ENCODE measurements around the gene OR9I1. TPM values are rescaled to one million over a fixed set of nuclear protein-coding genes. Genes with fewer than 3 reads are reported as not detected.

The OR9I1 gene
- total RNA-seq, 1 donor from 2014 or later, result not detected

DNA sequence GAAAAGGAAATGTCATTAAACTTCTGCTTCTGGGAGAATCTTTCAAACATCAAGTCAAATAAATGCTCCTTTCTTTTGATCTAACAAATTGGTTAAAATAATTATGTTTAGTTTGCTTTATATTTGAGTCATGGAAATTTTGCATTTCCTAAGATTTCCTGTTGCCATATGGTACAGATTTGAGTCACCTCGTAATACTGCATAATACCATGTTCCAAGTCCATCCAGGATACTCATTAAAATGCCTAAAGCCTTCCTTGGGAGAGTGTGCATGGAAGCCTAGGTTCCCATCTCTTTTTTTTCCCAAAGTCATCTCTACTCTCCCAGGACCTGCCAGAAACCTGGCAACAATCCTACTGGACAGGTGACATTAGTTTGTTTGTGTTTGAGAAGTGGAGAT lies 4.2 kb downstream of the OR9I1 start:
- TF ChIP-seq, protein P1, sequence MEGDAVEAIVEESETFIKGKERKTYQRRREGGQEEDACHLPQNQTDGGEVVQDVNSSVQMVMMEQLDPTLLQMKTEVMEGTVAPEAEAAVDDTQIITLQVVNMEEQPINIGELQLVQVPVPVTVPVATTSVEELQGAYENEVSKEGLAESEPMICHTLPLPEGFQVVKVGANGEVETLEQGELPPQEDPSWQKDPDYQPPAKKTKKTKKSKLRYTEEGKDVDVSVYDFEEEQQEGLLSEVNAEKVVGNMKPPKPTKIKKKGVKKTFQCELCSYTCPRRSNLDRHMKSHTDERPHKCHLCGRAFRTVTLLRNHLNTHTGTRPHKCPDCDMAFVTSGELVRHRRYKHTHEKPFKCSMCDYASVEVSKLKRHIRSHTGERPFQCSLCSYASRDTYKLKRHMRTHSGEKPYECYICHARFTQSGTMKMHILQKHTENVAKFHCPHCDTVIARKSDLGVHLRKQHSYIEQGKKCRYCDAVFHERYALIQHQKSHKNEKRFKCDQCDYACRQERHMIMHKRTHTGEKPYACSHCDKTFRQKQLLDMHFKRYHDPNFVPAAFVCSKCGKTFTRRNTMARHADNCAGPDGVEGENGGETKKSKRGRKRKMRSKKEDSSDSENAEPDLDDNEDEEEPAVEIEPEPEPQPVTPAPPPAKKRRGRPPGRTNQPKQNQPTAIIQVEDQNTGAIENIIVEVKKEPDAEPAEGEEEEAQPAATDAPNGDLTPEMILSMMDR (conservative IDR thresholded peaks at IDR 0.05), result no peak

DNA sequence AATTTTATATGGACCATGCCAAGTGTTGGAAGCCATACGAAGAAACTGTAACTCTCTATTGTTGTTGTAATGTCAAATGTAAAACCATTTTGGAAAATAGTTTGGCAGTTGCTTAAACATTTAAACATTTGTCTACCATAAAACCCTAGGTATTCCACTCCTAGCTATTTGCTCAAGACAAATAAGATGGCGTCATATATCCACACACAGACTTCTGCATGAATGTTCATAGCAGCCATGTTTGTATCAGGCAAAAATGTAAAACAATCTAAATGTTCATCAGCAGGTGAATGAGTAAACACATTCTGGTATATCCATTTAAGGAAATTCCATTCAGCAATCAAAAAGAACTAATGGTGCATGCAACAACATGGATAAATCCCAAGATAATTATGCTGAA lies 27.9 kb downstream of the OR9I1 start:
- peaks cover 3% of the 10 kb centered on the region for H3K9me3 Mint-ChIP-seq
- TF ChIP-seq, protein P1 (conservative IDR thresholded peaks at IDR 0.05), result no peak
- H3K36me3 Mint-ChIP-seq (ENCODE audit: low read depth), result no peaks in the 10 kb centered on the region
- H3K4me3 Mint-ChIP-seq, result no peak overlapping the region
- peaks cover 16% of the 10 kb centered on the region for H3K27me3 Mint-ChIP-seq (ENCODE audit: low read depth)
- H3K4me1 Mint-ChIP-seq, result no peaks in the 10 kb centered on the region
- H3K27ac Mint-ChIP-seq (ENCODE audit: unreplicated experiment), result no peak overlapping the region
- no peak for DNase-seq (ENCODE audit: low read depth, low spot score)

More for the DNA sequence above, 4.2 kb downstream of the OR9I1 start:
- H3K27ac Mint-ChIP-seq (ENCODE audit: unreplicated experiment), result no peak overlapping the region
- no peaks in the 10 kb centered on the region for H3K9me3 Mint-ChIP-seq
- H3K4me1 Mint-ChIP-seq, result no peaks in the 10 kb centered on the region
- no peaks in the 10 kb centered on the region for H3K36me3 Mint-ChIP-seq (ENCODE audit: low read depth)
- peaks cover 35% of the 10 kb centered on the region for H3K27me3 Mint-ChIP-seq (ENCODE audit: low read depth)
- H3K4me3 Mint-ChIP-seq, result no peak overlapping the region
- no peak for DNase-seq (ENCODE audit: low read depth, low spot score)

DNA sequence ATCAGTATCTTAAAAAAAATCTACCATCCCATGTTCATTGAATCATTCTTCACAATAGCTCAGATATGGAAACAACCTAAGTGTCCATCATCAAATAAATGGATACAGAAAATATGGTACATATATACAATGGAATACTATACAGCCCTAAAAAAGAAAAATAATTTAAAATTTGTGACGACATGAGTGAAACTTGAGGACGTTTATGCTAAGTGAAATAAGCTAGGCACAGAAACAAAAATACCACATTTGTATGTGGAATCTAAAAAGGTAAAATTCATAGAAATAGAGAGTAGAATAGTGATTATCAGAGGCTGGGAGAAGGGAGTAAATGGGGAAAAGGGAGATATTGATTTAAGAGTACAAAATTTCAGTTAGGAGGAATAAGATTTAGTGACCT lies 38.8 kb downstream of the OR9I1 start:
- Mint-ChIP-seq H3K4me1 (no peaks in the 10 kb centered on the region), H3K36me3 (ENCODE audit: low read depth) (no peaks in the 10 kb centered on the region), H3K27ac (ENCODE audit: unreplicated experiment) (no peak overlapping the region), H3K9me3 (no peaks in the 10 kb centered on the region), H3K27me3 (ENCODE audit: low read depth) (peaks cover 24% of the 10 kb centered on the region), H3K4me3 (no peak overlapping the region)
- TF ChIP-seq, protein P1 (conservative IDR thresholded peaks at IDR 0.05), result no peak
- no peak for DNase-seq (ENCODE audit: low read depth, low spot score)

DNA sequence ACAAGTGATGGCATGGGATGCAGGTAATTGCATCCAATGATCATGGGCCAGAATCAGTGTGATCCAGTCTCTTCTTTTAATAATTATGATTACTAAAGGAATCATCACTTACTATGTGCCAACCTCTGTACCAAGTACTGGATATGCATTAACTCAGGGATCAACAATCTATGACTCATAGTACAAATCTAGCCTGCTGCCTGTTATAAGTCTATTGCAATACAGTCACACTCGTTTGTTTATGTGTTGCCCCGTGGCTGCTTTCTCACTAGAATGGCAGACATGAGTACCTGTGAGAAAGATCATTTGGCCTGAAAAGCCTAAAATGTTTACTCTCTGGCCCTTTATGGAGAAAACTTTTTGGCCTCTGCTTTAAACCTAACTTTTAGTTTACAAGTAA lies 49.5 kb downstream of the OR9I1 start:
- H3K27me3 Mint-ChIP-seq (ENCODE audit: low read depth), result peaks cover 18% of the 10 kb centered on the region
- H3K36me3 Mint-ChIP-seq (ENCODE audit: low read depth), result no peaks in the 10 kb centered on the region
- no peak overlapping the region for H3K4me3 Mint-ChIP-seq
- H3K4me1 Mint-ChIP-seq, result no peaks in the 10 kb centered on the region
- H3K9me3 Mint-ChIP-seq, result peaks cover 6% of the 10 kb centered on the region
- TF ChIP-seq, protein P1 (conservative IDR thresholded peaks at IDR 0.05), result no peak
- no peak for DNase-seq (ENCODE audit: low read depth, low spot score)
- H3K27ac Mint-ChIP-seq (ENCODE audit: unreplicated experiment), result no peak overlapping the region

DNA sequence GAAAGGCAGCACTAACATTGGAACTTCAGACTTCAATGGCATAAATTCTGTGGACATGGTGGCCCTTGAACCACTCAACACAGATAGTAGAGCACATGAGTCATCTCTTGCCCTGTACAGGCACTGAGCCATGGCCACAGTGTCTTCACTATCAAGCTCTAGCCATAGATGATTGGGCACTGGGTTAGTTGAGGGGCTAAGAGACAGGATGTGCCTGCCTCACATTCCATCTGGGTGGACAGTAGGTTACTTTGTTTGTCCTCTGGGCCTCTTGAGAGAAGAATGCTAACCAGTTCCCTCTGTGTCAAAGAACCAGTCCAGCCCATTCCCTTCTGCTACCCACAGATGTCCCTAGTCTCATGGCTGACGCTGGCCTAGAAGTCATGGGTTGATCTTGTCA lies 54.7 kb downstream of the OR9I1 start:
- no peak overlapping the region for H3K4me3 Mint-ChIP-seq
- H3K27ac Mint-ChIP-seq (ENCODE audit: unreplicated experiment), result no peak overlapping the region
- no peaks in the 10 kb centered on the region for H3K36me3 Mint-ChIP-seq (ENCODE audit: low read depth)
- TF ChIP-seq, protein P1 (conservative IDR thresholded peaks at IDR 0.05), result no peak
- H3K9me3 Mint-ChIP-seq, result peaks cover 8% of the 10 kb centered on the region
- DNase-seq (ENCODE audit: low read depth, low spot score), result no peak
- H3K4me1 Mint-ChIP-seq, result no peaks in the 10 kb centered on the region
- H3K27me3 Mint-ChIP-seq (ENCODE audit: low read depth), result peaks cover 6% of the 10 kb centered on the region

DNA sequence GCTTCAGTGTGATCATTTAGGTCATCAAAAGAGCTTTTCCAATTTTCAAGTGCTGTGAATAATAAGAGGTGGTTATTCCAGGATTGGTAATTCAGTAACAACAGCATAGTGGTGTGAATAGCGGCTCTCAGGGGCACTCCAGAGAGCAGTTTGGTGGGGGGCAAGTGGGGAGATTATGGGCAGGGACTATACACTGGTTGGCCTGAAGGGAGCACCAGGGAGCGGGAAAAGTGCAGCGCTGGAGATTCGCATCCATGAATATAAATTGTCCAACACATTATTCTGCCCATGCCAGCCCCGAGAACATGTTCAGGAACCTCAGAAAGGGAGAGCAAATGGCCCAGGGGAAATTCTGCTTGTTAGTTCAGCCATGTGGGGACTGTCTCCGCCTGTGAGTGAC lies 56.7 kb downstream of the OR9I1 start:
- H3K27me3 Mint-ChIP-seq (ENCODE audit: low read depth), result peaks cover under 1% of the 10 kb centered on the region
- no peak overlapping the region for H3K4me3 Mint-ChIP-seq
- H3K4me1 Mint-ChIP-seq, result no peaks in the 10 kb centered on the region
- no peaks in the 10 kb centered on the region for H3K36me3 Mint-ChIP-seq (ENCODE audit: low read depth)
- H3K9me3 Mint-ChIP-seq, result peaks cover 3% of the 10 kb centered on the region
- H3K27ac Mint-ChIP-seq (ENCODE audit: unreplicated experiment), result no peak overlapping the region
- TF ChIP-seq, protein P1 (conservative IDR thresholded peaks at IDR 0.05), result no peak
- DNase-seq (ENCODE audit: low read depth, low spot score), result no peak

All from neural crest cell (in vitro differentiated cells).